Measurements from ENCODE around the gene AQP12B.

DNA sequence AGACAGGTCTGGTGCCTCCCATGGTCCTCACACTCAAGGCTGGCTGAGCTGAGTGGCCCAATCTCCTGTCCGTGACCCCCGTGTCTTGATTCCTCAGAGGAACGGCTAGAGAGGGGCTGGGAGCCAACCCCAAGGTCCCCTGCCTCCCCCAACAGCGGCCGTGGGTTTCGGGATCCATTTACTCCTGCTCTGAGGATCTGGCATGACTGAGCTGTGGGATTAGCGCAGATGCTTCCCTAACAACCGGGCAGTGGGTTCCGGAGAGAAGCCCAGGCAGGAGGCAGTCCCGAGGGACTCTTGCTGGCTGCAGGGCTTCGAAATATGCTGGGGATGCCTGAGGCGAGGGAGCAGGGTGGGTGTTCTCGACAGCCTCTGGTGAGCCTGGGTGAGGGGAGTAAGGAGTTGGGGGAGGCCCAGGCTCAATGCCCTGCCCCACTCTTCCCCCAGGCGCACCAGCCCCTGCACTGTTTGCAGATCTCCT is 38.5 kb downstream of the AQP12B start:
- TF ChIP-seq, protein P1, sequence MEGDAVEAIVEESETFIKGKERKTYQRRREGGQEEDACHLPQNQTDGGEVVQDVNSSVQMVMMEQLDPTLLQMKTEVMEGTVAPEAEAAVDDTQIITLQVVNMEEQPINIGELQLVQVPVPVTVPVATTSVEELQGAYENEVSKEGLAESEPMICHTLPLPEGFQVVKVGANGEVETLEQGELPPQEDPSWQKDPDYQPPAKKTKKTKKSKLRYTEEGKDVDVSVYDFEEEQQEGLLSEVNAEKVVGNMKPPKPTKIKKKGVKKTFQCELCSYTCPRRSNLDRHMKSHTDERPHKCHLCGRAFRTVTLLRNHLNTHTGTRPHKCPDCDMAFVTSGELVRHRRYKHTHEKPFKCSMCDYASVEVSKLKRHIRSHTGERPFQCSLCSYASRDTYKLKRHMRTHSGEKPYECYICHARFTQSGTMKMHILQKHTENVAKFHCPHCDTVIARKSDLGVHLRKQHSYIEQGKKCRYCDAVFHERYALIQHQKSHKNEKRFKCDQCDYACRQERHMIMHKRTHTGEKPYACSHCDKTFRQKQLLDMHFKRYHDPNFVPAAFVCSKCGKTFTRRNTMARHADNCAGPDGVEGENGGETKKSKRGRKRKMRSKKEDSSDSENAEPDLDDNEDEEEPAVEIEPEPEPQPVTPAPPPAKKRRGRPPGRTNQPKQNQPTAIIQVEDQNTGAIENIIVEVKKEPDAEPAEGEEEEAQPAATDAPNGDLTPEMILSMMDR (optimal IDR thresholded peaks at IDR 0.05 in 1 of 3, IDR thresholded peaks at IDR 0.05 in 1 of 3, conservative IDR thresholded peaks at IDR 0.05 in 1 of 3; ENCODE audit: extremely low read depth in 1 of 3, insufficient read depth in 2 of 3, low read length in 3 of 3): no peak
- no peak for TF ChIP-seq EZH2 (IDR thresholded peaks at IDR 0.05; ENCODE audit: low read length)
